Stimulated activated naive B cell treated with anti-CD40 and anti-IgM and Interleukin-4, amounts not matched to agents 10 μg/mL and 1 μg/mL and 100 μg/mL, for 72 hours (primary cell): ENCODE measurements around the gene EFEMP2.
A peak's percentile ranks its signal among the peaks of the same experiment; 100 is the strongest.

Experiments
- ATAC-seq, 2 donors: fragments of 150-1000 bp; cut with Tn5 transposase; replicated peaks; 2 replicates each; pipeline ENCODE4 v1.10.0; 2021; ENCODE audit warnings: moderate library complexity in 1 of 2
- DNase-seq: peaks from one replicate; pipeline ENCODE4 v3.0.0; 2021
- H3K27ac Mint-ChIP-seq: one replicate; pipeline ENCODE4 v1.8.0; 2022; ENCODE audit warnings: mild to moderate bottlenecking, mixed read lengths
- H3K27me3 Mint-ChIP-seq, 2 donors: one replicate each; pipeline ENCODE4 v1.8.0; 2022; ENCODE audit warnings: mixed read lengths in 2 of 2
- H3K36me3 Mint-ChIP-seq, 2 donors: one replicate each; pipeline ENCODE4 v1.8.0; 2022; ENCODE audit warnings: mixed read lengths in 2 of 2, mild to moderate bottlenecking in 1 of 2
- H3K4me1 Mint-ChIP-seq, 2 donors: one replicate each; pipeline ENCODE4 v1.8.0; 2022; ENCODE audit warnings: mixed read lengths in 2 of 2, mild to moderate bottlenecking in 1 of 2
- H3K4me3 Mint-ChIP-seq, 2 donors: one replicate each; pipeline ENCODE4 v1.8.0; 2022; ENCODE audit warnings: mild to moderate bottlenecking in 2 of 2, mixed read lengths in 2 of 2, moderate library complexity in 1 of 2
- H3K9me3 Mint-ChIP-seq, 2 donors: one replicate each; pipeline ENCODE4 v1.8.0; 2022; ENCODE audit warnings: mixed read lengths in 2 of 2, mild to moderate bottlenecking in 1 of 2

EFEMP2 gene

DNA sequence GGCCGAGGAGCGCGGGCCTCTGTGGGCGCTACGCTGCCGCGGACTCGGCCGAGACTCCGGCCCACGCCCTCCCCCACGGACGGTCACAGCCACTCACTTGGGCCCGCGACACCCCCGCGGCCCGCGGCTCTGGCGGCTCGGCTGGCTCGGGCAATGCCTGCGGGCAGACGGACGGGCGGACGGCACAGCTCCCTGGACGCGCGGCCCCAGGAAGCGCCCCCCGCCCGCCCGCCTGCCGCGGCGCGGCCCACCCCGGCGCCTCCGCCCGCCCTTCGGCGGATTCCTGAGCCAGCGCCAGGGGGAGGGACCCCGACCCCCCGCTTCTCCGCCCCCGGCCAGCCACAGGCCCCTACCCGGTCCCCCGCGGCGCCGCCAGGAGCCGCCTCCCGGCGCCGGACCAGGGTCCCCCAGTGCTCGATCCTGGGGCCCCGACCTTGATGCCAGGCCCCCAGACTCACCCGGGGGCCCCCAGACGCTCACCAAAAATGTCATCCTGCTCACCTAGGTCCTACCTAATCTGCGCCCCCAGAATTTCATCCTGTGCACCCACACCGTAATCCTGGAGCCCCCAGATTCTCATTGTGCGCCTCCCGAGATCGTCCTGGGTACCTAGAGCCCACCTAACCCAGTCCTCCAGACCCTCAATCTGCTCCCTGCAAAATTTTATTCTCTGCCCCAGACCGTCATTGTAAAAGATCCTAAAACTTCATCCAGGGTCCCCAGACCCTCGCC, at the start of gene EFEMP2:
Gene EFEMP2, minus strand, starts transcription at position 215 of the 732 bp plus-strand sequence. CDS start 446 bp downstream, outside the sequence.
- peaks cover 4 to 10% of the 10 kb centered on the region in 2 donors for H3K36me3 Mint-ChIP-seq
- peaks cover 0 to 8% of the 10 kb centered on the region in 2 donors for H3K27me3 Mint-ChIP-seq
- ATAC-seq, result no peak
- no peaks in the 10 kb centered on the region for H3K9me3 Mint-ChIP-seq
- H3K27ac Mint-ChIP-seq, result peak within 1 kb of the TSS; percentile 93
- no peak for DNase-seq
- peaks cover 23 to 28% of the 10 kb centered on the region in 2 donors for H3K4me1 Mint-ChIP-seq
- peak within 1 kb of the TSS; percentile 85 to 86 for H3K4me3 Mint-ChIP-seq

DNA sequence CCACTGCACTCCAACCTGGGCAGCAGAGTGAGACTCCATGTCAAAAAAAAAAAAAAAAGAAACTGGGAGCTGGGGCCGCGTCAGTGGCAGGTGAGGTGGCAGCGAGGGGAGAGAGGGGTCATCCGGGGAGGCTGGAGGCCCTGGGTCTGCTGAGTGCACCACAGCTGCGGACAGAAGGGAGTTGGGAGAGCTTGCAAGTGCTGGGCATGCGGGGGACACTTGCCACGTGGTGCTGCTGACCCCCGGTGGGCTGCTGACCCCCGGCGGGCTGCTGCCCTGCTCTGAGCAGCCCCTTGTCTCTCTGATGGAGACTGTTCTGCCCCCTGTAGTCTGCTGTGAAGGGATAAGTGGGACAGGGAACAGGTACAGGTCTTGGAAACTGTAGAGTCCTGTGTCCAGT, 49.3 kb upstream of the EFEMP2 start:
- Mint-ChIP-seq H3K36me3 (peaks cover 26 to 34% of the 10 kb centered on the region in 2 donors), H3K4me1 (peaks cover 15 to 33% of the 10 kb centered on the region in 2 donors), H3K27me3 (no peaks in the 10 kb centered on the region), H3K27ac (peak overlapping the region; percentile 42), H3K9me3 (no peaks in the 10 kb centered on the region), H3K4me3 (no peak overlapping the region)
- ATAC-seq (no peak), DNase-seq (no peak)

DNA sequence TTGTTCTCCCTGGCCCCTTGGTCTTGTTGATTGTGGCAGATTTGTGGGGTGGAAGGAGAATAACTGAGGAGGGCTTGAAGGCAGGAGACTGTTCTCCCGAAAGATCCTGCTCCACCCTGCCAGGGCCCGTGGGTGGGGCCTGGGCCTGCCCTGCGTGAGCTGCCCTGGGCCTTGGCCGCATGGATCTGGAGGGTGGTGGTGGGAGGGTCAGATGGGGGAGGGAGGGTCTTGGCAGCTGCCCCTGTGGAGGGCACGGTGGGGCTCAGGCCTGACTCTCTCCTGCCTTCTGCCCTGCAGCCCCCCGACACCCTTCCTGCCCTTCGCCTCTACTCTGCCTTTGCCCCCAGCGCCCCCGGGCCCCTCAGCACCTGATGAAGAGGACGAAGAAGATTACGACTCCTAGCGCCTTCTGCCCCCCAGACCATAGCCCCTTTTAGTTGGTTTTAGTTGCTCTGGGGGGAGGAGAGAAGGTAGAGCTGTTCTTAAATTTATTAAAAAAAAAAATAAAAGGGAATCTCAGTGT, 48.5 kb upstream of the EFEMP2 start:
- Mint-ChIP-seq H3K4me3 (peak overlapping the region in 1 of 2 donors; percentile 62), H3K4me1 (peaks cover 23 to 40% of the 10 kb centered on the region in 2 donors), H3K27me3 (no peaks in the 10 kb centered on the region), H3K27ac (no peak overlapping the region), H3K9me3 (no peaks in the 10 kb centered on the region), H3K36me3 (peaks cover 30 to 36% of the 10 kb centered on the region in 2 donors)
- DNase-seq (no peak), ATAC-seq (no peak)

DNA sequence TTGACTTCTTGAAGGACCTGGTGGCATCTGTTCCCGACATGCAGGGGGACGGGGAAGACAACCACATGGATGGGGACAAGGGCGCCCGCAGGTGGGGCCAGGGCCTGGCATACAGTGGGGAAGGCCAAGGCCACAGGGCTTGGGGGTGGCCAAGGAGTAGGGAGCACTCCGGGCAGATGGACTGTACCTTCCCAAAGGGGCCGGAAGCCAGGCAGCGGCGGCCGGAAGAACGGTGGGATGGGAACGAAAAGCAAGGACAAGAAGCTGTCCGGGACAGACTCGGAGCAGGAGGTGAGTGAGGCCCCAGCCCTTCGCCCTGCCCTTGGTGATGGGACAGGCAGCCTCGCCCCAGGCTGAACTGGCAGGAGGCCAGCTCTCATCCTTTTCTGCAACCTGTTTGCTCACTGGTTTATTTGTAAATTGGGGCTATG, 47.8 kb upstream of the EFEMP2 start:
- H3K9me3 Mint-ChIP-seq, result no peaks in the 10 kb centered on the region
- no peaks in the 10 kb centered on the region for H3K27me3 Mint-ChIP-seq
- H3K4me3 Mint-ChIP-seq, result peak overlapping the region; percentile 95 to 98
- peaks cover 30 to 47% of the 10 kb centered on the region in 2 donors for H3K4me1 Mint-ChIP-seq
- H3K36me3 Mint-ChIP-seq, result peaks cover 30 to 36% of the 10 kb centered on the region in 2 donors
- DNase-seq (no peak), ATAC-seq (no peak)
- H3K27ac Mint-ChIP-seq, result peak overlapping the region; percentile 93

DNA sequence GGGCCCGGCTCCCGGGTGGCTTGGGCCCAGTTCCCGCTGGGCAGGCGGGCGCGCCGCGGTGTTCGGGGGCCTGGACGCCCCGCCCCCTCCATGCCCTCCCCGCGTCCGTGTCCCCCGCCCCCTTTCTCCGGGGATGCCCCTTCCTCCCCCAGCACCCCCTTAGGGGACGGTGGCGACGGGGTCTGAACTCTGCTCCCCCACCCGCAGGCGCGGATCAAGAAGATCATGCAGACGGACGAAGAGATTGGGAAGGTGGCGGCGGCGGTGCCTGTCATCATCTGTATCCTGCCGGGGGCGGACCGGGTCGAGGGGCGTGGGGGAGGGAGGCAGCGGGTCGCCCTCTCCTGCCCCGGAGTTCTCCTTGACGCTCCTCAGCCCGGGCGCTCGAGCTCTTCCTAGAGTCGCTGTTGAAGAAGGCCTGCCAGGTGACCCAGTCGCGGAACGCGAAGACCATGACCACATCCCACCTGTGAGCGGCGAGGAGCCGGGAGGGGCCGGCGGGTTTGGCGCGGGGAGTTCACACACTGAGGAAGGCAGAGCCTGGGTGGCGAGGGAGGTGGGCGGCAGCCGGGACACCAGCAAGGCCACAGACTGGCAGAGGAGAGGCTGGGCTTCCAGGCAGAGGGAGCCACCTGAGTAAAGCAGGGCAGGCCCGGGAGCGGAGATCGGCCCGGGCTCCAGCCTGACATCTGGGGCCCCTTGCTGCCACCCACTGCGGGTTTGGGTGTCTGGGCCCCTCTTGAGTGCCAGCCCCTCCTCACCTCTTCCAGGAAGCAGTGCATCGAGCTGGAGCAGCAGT, 47.2 kb upstream of the EFEMP2 start:
- Mint-ChIP-seq H3K4me1 (peaks cover 36 to 54% of the 10 kb centered on the region in 2 donors), H3K36me3 (peaks cover 30 to 35% of the 10 kb centered on the region in 2 donors), H3K9me3 (no peaks in the 10 kb centered on the region), H3K27me3 (no peaks in the 10 kb centered on the region), H3K4me3 (peak overlapping the region; percentile 95 to 98), H3K27ac (peak overlapping the region; percentile 93)
- ATAC-seq (peak; percentile 48 to 51), DNase-seq (no peak)

DNA sequence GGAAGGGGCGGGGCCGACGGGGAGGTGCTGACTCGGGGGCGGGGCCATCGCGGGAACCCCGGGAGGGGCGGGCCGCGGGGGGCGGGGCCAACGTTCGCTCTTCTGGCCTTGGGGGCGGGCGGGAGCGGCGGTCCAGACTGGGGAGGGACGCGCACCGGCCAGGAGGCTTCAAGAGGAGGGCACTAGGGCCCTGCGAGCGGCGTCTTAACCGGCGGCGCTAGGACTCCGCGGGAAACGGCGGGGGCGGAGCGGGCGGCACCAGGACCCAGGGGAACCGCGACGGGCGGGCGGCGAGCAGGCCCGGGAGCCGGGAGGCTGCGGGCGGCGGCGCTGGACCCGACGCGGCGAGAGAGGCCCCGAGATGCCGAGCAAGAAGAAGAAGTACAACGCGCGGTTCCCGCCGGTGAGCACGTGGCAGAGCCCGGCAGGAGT, 46.6 kb upstream of the EFEMP2 start, which contains the start of gene DRAP1:
Gene DRAP1, plus strand, starts transcription at position 286 of the 432 bp plus-strand sequence. Its CDS starts 76 bp downstream, at position 362.
- H3K36me3 Mint-ChIP-seq, result peaks cover 28 to 33% of the 10 kb centered on the region in 2 donors
- peak within 1 kb of the TSS; percentile 93 for H3K27ac Mint-ChIP-seq
- ATAC-seq, result peak; percentile 93
- H3K27me3 Mint-ChIP-seq, result no peaks in the 10 kb centered on the region
- peaks cover 41 to 59% of the 10 kb centered on the region in 2 donors for H3K4me1 Mint-ChIP-seq
- DNase-seq, result peak; percentile 96
- H3K4me3 Mint-ChIP-seq, result peak within 1 kb of the TSS; percentile 95 to 98
- H3K9me3 Mint-ChIP-seq, result no peaks in the 10 kb centered on the region

DNA sequence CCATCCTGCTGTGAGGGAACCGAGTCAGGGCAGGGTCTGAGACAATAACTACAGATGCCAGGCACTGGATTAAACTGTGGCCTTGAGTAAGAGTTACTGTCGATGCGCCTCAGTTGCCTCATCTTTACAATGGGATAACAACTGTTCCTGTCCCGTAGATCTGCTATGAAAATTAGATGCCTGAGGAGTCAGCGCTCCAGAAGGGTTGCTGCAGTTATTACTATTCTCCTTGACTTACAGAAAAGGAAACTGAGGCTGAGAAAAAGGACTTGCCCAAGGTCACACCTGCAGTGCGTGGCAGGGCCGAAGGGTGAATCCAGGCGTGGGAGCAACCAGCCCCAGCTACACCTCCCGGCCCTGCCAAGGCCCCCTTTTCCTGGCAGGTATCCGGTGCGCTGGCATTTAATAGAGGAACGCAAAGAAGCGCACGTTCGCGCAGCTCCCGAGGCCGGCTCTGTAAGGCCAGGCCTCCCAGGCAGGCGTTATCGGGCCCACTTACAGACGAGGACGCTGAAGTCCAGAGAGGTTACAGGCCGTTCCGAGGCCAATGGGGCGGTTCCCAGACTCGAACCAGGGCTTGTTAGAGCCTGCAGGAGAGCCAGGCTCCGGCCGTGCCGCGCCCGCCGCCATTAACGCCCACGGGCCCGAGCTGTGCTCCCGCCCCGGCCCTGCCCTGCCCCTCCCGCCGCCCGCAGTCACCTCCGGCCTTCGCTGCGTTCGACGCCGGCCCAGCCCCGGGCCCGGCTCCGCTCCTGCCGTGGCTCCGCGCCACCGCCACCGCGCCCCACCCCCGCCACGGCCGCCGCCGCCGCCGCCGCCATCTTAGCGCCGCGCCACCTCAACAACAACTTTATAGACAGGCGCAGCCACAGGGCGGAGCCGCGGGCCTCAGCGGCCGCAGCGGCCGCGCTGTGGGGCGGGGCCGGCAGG, 45.9 kb upstream of the EFEMP2 start, which contains the start of gene C11orf68:
Gene C11orf68, minus strand, starts transcription at position 852 of the 930 bp plus-strand sequence. Its CDS starts 31 bp downstream, at position 821.
- peak within 1 kb of the TSS; percentile 95 to 98 for H3K4me3 Mint-ChIP-seq
- peaks cover 27 to 32% of the 10 kb centered on the region in 2 donors for H3K36me3 Mint-ChIP-seq
- H3K27me3 Mint-ChIP-seq, result no peaks in the 10 kb centered on the region
- peak; percentile 71 to 76 for ATAC-seq
- no peaks in the 10 kb centered on the region for H3K9me3 Mint-ChIP-seq
- H3K27ac Mint-ChIP-seq, result peak within 1 kb of the TSS; percentile 93
- peaks cover 41 to 59% of the 10 kb centered on the region in 2 donors for H3K4me1 Mint-ChIP-seq
- no peak for DNase-seq

DNA sequence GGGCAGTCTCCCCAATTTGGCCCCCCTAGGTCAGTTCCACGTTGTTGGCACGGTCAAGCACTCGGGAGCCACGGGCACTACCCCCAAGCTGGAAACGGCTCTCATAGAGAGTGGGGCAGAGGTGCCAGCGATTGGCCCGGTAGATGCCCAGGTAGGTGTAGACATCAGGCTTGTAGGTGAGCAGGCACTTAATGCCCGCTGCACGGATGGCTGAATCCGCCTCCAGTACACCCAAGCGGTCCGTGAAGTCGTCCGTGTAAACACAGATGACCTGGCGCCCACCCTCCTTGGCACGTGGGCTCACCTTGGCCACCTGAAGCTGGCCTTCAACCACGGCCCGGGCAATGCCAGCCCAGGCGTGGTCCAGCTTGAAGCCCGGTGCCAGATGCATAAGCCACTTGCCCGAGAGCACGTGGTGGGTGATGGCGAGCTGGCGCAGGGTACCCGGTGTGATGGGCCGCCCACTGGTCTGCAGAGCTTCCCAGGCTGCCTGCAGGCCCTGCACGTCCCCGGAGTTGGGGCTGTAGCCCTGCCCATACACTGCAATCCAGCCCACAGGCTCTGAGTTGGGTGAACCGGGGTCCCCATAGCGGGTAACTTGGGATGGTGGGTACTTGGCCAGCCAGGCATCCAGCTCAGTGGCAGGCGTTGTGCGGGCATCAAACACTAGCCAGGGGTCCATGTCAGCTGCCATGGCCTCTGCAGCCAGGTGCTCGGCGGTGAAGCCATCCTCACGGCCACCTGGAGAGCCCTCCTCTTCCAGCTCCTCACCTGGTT, 45.0 kb upstream of the EFEMP2 start:
- H3K4me1 Mint-ChIP-seq, result peaks cover 44 to 66% of the 10 kb centered on the region in 2 donors
- peaks cover 22 to 28% of the 10 kb centered on the region in 2 donors for H3K36me3 Mint-ChIP-seq
- no peak for DNase-seq
- peak overlapping the region; percentile 95 to 98 for H3K4me3 Mint-ChIP-seq
- H3K9me3 Mint-ChIP-seq, result no peaks in the 10 kb centered on the region
- ATAC-seq, result no peak
- H3K27ac Mint-ChIP-seq, result peak overlapping the region; percentile 93
- H3K27me3 Mint-ChIP-seq, result no peaks in the 10 kb centered on the region

DNA sequence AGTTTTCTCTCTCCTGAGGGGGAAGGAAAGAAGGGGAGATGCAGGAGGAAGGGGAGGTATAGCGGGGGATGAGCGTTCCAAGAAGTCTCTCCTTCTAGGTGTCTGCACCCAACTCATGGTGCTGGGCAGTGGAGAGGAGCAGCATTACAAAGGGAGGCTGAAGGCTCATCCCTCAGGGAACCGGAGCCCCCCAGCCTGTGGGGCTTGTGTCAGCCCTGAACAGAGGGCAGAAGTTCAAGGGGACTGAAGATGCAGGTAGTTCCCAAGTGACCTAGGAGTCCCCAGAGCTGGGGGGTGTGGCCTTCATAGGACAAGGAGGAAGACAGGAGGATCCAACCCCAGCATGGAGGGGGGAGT, 44.5 kb upstream of the EFEMP2 start:
- Mint-ChIP-seq H3K9me3 (no peaks in the 10 kb centered on the region), H3K4me3 (peak overlapping the region; percentile 73 to 78), H3K27me3 (no peaks in the 10 kb centered on the region), H3K36me3 (peaks cover 16 to 22% of the 10 kb centered on the region in 2 donors), H3K4me1 (peaks cover 44 to 66% of the 10 kb centered on the region in 2 donors), H3K27ac (peak overlapping the region; percentile 34)
- ATAC-seq (no peak), DNase-seq (no peak)

DNA sequence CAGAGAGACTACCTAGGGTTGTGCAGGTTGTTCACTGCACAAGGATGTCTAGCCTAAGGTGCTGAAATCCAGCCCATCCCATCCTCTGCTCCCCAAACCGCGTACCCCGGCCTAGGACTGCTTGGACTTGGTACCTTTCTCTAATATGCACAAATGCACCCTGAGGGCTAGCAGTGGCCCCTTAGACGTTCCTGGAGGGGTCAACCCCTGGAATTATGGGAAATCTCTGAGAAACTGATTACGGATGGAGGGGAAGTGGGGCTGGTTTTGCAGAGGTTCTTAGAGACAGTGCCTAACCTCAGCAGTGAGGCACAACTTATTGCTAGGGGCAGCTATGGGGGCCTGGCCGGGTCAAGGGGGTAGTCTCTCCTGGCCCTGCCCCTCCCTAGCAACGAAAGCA, 43.8 kb upstream of the EFEMP2 start:
- Mint-ChIP-seq H3K4me3 (peak overlapping the region; percentile 73 to 78), H3K9me3 (no peaks in the 10 kb centered on the region), H3K36me3 (peaks cover 11 to 17% of the 10 kb centered on the region in 2 donors), H3K27ac (no peak overlapping the region), H3K4me1 (peaks cover 49 to 66% of the 10 kb centered on the region in 2 donors), H3K27me3 (peaks cover 4 to 5% of the 10 kb centered on the region in 2 donors)
- ATAC-seq (no peak), DNase-seq (no peak)

DNA sequence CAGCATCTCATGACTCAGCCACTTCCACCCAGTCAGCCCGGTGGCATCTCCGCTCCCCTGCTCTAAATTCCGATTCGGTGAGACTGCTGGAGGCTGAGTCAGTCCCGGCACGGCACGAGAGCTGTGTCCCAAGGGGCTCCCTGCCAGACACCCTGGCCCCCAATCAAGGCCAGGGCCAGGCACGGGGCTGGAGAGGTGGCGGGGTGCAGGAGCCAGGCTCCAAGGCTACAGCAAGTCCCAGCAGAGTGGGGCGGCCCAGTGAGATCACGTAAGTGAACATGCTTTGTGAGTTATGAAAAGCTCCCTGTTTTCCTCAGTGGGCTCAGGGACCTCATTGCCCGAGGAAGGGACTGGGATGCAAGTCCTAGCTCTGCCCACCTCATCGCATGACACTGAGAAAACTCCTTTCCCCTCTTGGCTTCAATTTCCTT, 43.2 kb upstream of the EFEMP2 start:
- Mint-ChIP-seq H3K27ac (no peak overlapping the region), H3K4me1 (peaks cover 49 to 65% of the 10 kb centered on the region in 2 donors), H3K9me3 (no peaks in the 10 kb centered on the region), H3K36me3 (peaks cover 11 to 17% of the 10 kb centered on the region in 2 donors), H3K4me3 (peak overlapping the region in 1 of 2 donors; percentile 46), H3K27me3 (peaks cover 4 to 10% of the 10 kb centered on the region in 2 donors)
- DNase-seq (no peak), ATAC-seq (no peak)

DNA sequence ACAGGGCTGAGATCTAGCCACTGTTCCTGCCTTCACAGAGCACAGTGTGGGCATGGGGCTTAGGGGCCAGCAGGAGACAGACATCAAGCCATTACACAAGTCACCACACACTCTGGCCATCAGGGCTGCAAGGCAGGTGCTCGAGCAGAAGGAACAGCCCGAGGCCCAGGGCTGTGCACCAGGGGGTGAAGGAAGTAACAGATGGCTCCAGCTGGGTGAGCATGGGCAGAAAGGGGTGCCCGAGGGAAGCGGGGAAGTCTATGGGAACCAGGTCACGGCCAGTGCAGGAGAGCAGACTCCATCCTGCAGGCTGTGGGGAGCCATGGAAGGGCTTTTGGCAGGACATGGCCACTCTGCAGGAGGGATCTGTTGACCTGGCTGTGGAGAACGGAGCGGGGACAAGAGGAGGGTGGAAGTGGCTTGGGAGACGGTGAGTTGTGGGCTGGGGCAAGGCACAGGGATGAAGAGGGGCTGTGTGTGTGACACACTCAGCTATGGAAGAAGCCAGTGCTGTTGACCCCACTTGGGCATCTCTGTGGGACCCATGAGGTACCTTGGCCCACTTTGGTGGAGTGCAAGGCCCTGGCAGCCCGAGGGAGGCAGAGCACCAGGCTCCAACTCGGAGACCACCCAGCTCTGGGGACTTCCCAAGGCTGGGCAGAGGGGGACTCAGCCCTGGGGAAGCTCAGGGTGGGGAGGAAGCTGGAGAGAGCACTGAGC, 42.7 kb upstream of the EFEMP2 start:
- H3K4me3 Mint-ChIP-seq, result peak overlapping the region; percentile 46 to 49
- no peak for DNase-seq

More for the DNA sequence above, 42.7 kb upstream of the EFEMP2 start:
- Mint-ChIP-seq H3K36me3 (peaks cover 10 to 17% of the 10 kb centered on the region in 2 donors), H3K27me3 (peaks cover 4 to 10% of the 10 kb centered on the region in 2 donors), H3K4me1 (peaks cover 48 to 60% of the 10 kb centered on the region in 2 donors), H3K27ac (peak overlapping the region; percentile 76), H3K9me3 (no peaks in the 10 kb centered on the region)
- no peak for ATAC-seq
